Activated CD8-positive, alpha-beta memory T cell treated with anti-CD3 and anti-CD28 coated beads for 1 hour (primary cell): ENCODE measurements around the gene HGS.
A peak's percentile ranks its signal among the peaks of the same experiment; 100 is the strongest.

Source experiments
- DNase-seq, 2 donors: peaks; one replicate each; pipeline ENCODE4 v3.0.0-alpha.2; 2020; ENCODE audit warnings: low read depth in 1 of 2; ENCODE audit errors: extremely low read depth in 1 of 2

Gene HGS

DNA sequence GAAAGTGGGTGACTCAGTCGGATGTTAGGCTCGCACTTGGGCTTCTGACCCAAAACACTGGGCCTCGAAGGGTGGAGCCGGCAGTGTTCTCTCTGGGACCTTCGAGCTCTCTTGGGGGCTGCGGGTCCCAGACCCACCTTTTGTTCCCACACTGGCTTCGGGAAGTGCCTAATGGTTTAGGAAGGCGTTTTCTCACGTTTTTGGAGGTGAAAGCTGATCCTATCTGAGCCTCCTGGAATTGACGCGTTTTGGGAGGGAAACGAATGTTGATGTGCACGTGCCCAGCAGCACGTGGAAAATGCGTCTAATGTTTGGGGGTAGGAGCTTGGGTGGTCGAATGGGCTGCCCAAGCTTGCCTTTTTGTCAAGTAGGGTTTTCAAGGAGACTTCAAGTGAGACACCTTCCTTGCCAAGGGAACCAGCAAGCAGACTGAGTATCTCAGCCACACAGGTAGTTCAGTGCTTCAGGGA is 666 bp downstream of the HGS start:
- DNase-seq: no peak

DNA sequence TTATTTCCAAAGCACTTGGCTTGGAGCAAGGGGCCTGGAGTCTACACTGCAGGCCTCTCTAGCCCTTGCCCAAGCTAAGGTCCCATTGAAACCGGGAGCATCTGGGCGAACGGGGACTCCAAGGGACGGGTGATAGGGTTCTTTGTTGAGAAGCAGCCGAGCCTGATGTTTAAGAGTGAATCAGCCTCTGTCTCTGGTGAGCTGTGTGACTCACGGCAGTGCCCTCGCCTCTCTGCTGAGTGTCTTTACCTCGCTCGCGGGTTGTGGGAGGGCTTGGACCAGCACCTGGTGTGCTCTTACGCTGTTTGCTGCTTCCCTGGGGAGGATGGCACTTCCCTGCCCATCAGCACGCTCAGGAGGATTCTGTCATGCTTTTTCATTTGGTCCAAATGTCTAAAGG is 1.3 kb downstream of the HGS start:
- DNase-seq: no peak

DNA sequence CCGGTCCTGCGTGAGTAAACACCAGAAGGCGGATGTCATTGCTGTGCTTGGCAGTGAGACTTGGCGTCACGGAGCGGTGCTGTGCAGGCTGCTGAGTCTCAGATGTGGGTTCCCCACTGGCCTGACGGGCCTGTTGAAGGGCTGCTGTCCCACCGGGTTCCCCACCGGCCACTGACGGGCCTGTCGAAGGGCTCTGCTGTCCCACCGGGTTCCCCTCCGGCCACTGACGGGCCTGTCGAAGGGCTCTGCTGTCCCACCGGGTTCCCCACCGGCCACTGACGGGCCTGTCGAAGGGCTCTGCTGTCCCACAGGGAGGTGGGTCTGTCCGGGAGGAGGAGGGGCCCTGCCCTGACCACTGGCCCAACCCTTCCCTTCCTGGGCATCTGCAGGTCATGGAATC is 2.8 kb downstream of the HGS start:
- DNase-seq: no peak

DNA sequence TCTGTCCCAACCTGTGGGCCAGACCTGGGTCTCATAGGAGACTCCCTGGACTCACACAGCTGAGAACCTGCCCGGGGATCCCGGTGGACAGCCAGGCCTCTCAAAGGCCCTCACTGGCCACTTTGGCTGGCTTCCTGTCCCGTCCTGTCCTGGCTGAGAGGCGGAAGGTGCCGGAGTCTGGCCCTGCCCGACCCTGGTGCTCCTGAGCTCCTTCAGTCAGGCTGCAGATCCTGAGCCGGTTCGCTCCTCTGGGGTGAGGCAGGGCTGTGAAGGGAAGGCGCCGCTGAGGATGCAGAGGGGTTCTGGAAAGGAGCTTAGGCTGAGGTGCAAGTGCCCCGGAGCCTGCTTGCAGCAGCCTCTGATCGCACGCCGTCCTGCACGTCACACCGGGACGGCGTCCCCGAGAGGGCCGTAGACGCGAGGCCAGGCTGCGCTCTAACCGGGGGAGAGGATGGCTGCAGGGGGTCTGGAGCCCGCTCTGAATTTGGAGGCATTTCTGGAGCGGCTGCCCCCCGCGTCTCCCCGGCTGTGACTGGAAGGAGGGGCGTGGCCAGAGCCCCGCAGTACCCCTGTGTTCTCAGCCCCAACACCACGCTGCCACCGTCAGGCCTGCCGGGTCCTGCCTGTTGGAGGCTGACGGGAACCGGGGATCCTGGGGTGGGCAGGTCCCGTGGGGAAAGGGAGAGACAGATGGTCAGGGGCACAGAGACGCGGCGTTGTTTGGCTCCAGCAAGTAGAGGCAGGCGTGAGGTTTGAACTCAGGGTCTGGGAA is 4.1 kb downstream of the HGS start:
- no peak for DNase-seq

DNA sequence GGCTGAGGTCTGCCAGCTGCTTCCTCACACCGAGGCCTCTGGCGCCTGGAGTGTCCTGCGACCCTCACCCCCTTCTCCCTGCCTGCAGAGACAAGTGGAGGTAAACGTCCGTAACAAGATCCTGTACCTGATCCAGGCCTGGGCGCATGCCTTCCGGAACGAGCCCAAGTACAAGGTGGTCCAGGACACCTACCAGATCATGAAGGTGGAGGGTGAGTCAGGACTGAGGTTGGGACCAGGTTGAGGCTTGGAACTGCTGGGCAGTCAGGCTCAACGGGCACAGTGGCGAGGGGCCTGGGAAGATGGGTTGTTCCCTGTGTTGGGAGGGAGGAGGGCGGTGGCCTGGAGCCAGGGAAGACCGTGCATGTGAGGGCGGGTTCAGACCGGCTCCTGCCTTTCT is 4.8 kb downstream of the HGS start:
- no peak for DNase-seq

DNA sequence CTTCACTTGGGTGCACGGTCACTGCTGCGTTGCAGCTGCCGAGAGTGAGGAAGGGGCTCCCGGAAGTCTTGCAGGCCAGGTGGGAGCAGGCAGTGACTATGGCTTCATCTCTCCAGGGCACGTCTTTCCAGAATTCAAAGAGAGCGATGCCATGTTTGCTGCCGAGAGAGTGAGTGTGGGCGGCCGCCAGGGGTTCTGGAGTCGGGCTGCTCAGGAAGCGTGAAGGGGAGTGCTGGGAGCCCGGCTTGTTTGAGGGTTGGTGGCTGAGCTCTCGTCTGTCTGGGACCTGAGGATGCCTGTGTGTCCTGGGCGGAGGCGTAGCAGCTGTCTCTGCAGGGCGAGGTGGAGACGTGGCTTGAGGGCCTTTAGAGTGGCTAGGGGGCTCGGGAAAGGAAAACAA is 6.3 kb downstream of the HGS start:
- DNase-seq: no peak

DNA sequence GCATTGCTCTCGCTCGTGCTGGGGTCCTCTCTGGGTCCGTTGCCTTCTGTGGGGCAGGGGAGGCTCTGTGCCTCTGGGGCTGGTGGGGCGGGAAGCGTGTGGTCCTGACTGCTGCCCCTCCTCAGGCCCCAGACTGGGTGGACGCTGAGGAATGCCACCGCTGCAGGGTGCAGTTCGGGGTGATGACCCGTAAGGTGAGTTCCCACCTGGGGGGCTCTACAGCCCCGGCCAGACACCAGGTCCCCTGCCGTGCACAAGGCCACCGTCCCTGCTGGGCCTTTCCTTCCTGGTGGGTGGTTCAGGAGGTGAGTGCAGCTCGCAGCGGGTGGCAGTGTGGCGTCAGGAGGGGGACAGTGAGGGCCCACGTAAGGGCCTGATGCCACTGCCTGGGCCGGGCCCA is 6.7 kb downstream of the HGS start:
- DNase-seq: no peak

DNA sequence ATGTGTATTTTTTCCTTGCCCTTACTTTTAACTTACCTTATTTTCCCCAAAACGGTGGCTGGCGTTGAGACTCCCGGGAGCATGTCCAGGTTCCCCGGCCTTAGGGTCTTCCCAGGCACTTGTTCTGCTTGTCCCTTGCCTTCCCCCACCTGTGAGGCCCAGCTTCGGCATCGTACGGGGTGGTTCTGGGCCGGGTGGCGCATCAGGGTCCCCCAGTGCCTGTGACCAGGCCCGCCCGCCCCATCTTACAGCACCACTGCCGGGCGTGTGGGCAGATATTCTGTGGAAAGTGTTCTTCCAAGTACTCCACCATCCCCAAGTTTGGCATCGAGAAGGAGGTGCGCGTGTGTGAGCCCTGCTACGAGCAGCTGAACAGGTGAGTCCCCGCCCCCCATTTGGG is 7.4 kb downstream of the HGS start:
- no peak for DNase-seq

DNA sequence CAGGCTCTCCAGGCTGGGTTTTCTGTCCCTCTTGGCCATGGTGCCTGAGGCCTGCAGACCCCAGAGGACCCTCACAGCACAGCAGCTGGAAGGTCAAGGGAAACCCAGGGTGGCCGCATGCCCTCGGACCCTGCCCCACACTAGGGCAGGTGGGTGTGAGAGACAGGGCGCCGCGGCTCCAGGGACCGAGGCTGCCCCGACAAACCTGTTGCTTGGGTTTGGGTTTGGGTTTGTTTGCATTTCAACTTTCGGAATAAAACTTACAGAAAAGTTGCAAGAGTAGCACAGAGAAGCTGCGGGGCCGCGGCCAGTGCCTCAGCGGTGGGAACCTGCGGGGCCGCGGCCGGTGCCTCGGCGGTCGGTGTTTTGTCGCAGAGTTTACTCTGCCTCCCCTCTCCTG is 7.8 kb downstream of the HGS start:
- no peak for DNase-seq

DNA sequence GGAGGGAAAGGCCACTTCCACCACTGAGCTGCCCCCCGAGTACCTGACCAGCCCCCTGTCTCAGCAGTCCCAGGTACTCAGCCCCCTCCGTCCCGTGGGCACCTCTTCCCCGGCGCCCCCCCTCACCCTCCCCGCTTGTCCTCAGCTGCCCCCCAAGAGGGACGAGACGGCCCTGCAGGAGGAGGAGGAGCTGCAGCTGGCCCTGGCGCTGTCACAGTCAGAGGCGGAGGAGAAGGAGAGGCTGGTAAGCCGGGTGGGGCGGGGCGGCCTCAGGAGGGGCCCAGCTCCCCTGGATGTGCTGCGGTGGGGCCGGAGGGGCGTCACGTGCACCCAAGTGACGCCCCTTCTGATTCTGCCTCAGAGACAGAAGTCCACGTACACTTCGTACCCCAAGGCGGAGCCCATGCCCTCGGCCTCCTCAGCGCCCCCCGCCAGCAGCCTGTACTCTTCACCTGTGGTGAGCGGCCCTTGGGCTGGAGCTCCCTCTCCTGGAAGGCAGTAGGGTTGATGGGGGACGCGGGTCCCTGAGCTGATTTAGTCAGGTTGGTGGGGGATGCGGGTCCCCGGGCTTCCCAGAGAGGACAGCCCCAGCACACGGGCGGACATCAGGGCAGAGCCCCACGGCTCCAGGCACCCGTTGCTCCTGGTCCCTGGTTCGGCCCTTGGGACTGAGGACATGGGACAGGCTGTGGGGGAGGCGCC is 9.8 kb downstream of the HGS start:
- no peak for DNase-seq

DNA sequence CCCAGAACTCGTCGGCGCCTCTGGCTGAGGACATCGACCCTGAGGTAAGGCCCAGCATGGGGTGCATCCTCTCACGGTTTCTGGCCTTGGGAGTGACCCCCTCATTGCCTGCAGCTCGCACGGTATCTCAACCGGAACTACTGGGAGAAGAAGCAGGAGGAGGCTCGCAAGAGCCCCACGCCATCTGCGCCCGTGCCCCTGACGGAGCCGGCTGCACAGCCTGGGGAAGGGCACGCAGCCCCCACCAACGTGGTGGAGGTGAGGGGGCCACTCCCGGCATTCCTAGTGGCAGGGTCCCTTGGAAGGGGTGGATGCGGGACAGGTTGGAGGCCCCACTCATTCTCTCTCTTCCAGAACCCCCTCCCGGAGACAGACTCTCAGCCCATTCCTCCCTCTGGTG is 11.0 kb downstream of the HGS start:
- DNase-seq: no peak

DNA sequence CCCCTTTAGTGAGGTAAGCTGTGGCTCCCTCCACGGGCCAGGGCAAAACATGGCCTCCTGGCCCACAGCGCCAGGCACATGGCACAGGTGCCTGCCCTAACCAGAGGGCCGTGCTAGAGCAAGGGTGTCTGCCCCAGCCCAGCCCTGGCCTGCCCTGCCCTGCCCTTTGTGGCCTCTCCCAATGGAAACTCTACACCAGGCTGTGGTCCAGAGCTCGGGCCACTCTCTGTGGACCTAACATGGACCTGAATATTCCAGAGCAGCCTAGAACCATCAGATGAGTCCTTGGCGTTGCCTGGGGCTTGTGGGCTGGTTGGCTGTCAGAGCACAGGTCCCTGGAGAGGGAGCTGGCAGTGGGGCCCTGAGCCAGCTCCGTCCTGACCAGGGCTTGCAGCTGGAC is 11.4 kb downstream of the HGS start:
- no peak for DNase-seq

DNA sequence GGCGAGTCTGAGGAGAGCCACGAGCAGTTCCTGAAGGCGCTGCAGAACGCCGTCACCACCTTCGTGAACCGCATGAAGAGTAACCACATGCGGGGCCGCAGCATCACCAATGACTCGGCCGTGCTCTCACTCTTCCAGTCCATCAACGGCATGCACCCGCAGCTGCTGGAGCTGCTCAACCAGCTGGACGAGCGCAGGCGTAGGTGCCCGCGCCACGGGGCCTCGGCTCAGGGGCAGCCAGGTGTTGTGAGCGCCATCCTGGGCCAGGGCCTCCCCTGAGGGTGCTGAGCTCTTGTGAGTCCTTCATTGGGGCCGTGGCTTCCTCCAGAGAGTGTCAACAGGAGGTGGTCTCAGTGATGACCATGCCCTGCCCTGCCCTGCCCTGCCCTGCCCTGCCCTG is 12.0 kb downstream of the HGS start:
- no peak for DNase-seq

DNA sequence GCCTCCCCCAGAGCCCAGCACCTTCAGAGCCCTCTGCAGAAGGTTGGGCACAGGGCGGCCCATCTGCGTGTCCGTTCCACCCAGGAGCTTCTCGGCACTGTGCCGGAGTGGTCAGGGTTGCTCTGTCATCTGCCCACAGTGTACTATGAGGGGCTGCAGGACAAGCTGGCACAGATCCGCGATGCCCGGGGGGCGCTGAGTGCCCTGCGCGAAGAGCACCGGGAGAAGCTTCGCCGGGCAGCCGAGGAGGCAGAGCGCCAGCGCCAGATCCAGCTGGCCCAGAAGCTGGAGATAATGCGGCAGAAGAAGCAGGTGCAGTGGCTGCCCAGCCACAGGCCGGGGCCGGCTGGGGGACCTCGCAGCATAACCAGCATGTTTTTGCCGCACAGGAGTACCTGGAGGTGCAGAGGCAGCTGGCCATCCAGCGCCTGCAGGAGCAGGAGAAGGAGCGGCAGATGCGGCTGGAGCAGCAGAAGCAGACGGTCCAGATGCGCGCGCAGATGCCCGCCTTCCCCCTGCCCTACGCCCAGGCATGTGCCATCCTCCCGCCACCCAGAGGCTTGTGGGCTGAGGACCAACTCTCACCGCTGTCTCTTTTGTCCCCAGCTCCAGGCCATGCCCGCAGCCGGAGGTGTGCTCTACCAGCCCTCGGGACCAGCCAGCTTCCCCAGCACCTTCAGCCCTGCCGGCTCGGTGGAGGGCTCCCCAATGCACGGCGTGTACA is 12.6 kb downstream of the HGS start:
- no peak for DNase-seq

DNA sequence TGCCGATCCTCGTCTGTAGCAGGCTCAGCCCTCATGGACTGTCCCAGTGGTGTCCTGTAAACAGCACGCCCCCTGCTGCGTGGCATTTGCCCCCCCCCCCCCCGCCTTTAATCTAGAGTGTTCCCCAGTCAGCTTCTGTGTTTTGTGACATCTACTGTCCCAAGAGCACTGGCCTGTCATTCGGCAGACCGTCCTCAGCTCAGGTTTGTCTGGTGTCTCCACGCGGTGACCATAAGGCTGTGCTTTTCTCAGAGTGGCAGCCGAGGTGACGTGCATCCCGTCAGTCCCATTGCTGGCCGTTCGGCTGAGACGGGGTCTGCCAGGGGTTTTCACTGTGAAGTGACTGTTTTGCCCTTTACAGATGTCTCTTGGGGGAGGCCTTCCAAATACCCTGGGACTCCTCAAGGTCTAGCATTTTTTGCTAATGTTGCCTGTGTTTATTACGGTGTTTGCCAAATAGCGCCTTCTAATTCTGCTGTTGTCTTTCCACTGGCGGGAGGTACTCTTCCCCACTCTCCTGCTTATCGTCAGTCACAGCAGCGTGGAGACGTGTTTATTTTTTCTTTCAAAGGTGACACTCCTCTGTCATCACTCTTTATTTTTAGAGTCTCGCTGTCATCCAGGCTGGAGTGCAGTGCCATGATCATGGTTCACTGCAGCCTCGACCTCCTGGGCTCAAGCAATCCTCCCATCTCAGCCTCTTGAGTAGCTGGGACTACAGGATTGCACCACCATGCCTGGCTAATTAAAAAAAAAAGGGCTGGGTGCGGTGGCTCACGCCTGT is 13.6 kb downstream of the HGS start:
- no peak for DNase-seq

DNA sequence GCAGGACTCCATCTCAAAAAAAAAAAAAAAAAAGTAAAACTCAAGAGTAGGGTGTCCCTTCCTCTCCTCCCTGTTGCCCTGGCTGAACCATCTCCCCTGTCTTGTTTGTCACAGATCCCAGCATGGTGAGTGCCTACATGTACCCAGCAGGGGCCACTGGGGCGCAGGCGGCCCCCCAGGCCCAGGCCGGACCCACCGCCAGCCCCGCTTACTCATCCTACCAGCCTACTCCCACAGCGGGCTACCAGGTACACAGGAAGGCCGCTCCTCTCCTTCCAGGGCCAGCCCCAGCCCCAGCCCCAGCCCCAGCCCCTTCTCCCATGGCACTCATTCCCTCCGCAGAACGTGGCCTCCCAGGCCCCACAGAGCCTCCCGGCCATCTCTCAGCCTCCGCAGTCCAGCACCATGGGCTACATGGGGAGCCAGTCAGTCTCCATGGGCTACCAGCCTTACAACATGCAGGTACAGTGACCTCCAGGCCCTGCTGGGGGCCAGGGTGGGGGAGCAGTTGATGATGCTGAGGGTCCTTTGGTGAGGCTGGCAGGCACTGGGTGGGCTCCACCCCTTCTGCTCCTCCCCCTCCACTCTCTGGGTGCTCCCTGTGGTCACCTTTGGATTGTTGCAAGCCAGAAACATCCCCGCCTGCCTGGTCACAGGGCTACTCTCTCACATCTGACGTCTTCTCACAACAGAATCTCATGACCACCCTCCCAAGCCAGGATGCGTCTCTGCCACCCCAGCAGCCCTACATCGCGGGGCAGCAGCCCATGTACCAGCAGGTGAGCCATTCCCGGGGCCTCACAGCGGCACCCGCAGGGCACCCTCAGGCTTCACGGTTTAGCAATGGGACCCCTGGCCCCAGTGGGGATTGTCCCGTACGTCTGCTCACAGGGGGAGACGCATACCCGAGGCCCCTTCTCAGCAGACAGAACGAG is 16.8 kb downstream of the HGS start:
- DNase-seq: no peak

DNA sequence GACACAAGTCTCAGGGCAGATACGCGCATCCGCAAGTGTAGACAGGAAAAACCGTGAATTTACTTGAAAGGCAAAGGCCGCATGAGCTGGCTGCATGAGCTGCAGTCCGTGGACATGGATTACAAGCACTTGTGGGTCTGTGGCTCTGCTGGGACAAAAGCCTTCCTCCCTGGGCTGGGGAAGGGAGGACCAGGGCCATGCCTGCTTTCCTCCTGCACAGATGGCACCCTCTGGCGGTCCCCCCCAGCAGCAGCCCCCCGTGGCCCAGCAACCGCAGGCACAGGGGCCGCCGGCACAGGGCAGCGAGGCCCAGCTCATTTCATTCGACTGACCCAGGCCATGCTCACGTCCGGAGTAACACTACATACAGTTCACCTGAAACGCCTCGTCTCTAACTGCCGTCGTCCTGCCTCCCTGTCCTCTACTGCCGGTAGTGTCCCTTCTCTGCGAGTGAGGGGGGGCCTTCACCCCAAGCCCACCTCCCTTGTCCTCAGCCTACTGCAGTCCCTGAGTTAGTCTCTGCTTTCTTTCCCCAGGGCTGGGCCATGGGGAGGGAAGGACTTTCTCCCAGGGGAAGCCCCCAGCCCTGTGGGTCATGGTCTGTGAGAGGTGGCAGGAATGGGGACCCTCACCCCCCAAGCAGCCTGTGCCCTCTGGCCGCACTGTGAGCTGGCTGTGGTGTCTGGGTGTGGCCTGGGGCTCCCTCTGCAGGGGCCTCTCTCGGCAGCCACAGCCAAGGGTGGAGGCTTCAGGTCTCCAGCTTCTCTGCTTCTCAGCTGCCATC is 17.7 kb downstream of the HGS start:
- no peak for DNase-seq

DNA sequence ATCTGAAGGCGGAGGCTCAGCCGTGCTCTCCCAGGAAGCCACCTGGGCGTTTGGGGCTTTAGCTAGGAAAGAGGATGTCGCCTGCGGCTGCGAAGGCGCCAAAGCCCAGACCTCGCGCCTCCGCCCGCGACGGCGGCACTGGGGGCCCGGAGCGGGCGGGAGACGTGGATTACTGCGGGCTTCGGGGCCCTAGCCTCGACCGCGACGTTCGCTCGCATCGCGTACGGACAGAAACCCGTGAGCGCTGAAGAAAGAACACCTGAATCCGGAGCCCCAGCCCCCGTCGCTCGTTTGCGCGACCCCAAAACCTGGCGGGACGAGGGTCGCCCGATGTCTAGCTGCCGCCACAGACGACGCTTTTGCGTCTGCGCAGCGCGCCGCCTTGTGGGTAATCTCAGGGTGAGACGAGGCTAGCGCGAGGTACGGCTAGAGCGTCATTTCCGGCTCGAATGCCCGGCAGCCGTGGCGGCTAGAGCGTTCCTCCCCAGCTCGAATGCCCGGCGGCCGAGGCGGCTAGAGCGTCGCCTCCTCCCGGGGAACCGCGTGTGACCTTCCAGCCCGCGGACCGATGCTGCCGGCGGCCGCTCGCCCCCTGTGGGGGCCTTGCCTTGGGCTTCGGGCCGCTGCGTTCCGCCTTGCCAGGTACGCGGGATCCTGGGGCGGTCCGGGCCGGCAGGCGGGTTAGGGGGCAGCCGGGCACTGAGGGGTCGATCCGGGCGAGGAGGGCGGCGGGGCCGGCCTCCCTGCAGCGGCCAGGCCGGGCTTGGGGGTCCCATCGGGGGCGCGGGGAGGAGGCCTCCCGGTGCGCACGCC is 19.3 kb downstream of the HGS start, which contains the start of gene MRPL12:
Gene MRPL12, plus strand, starts transcription at position 434 of the 813 bp plus-strand sequence. Its CDS starts 135 bp downstream, at position 569.
- peak; percentile 71 to 82 for DNase-seq
